ENCODE data around the gene PIP4P1.
"Not testable (repeated sequence)": the region's sequence is repeated elsewhere in the genome, so short reads cannot be mapped to it uniquely, and the experiment has no call there.

Gene PIP4P1

GRCh38 chr14:20477211-20477876 lies 16.1 kb upstream of the PIP4P1 start:
- DNase-seq (ENCODE audit: low spot score), result no peak

GRCh38 chr14:20476776-20477175 lies 15.5 kb upstream of the PIP4P1 start:
- FAIRE-seq (no peak), DNase-seq (ENCODE audit: low spot score) (no peak)

More at GRCh38 chr14:20477211-20477876, 16.1 kb upstream of the PIP4P1 start:
- no peak for FAIRE-seq

GRCh38 chr14:20472536-20473169 lies 11.4 kb upstream of the PIP4P1 start:
- DNase-seq (ENCODE audit: low spot score), result no peak
- no peak for FAIRE-seq

- no peak for FAIRE-seq
- DNase-seq (ENCODE audit: low spot score), result no peak
These were observed 9.3 kb upstream of the PIP4P1 start for GRCh38 chr14:20470603-20470901.

GRCh38 chr14:20469890-20470602 lies 8.8 kb upstream of the PIP4P1 start:
- DNase-seq (ENCODE audit: low spot score) (peak; percentile 75), FAIRE-seq (no peak)

- peak; percentile 74 for DNase-seq (ENCODE audit: low spot score)
- no peak for FAIRE-seq
These were observed 8.1 kb upstream of the PIP4P1 start, which contains the start of gene PNP for GRCh38 chr14:20469242-20469889. TSS of gene PNP (plus strand) at chr14:20469406. CDS start at chr14:20469525, 119 bp downstream.

GRCh38 chr14:20468764-20469241 lies 7.6 kb upstream of the PIP4P1 start:
- DNase-seq (ENCODE audit: low spot score) (no peak), FAIRE-seq (no peak)

- FAIRE-seq (no peak), DNase-seq (ENCODE audit: low spot score) (no peak)
These were observed 593 bp downstream of the PIP4P1 start for GRCh38 chr14:20460458-20461224.

GRCh38 chr14:20458031-20458789 lies 3.0 kb downstream of the PIP4P1 start:
- FAIRE-seq (no peak), DNase-seq (ENCODE audit: low spot score) (no peak)

- no peak for FAIRE-seq
These were observed 4.3 kb downstream of the PIP4P1 start for GRCh38 chr14:20456971-20457370.

GRCh38 chr14:20455355-20456300 lies 5.6 kb downstream of the PIP4P1 start:
- DNase-seq (ENCODE audit: low spot score), result peak; percentile 57
- FAIRE-seq, result no peak

More at GRCh38 chr14:20456971-20457370, 4.3 kb downstream of the PIP4P1 start:
- no peak for DNase-seq (ENCODE audit: low spot score)

- DNase-seq (ENCODE audit: low spot score) (peak; percentile 89), FAIRE-seq (peak; percentile 69)
These were observed 6.5 kb downstream of the PIP4P1 start, which contains the start of the genes APEX1 and OSGEP for GRCh38 chr14:20454516-20455354. TSS of gene APEX1 (plus strand) at chr14:20455226. CDS start at chr14:20455646, 420 bp downstream. TSS of gene OSGEP (minus strand) at chr14:20454812. CDS start at chr14:20454683, 129 bp downstream.

- FAIRE-seq; DNase-seq (ENCODE audit: low spot score): not testable (repeated sequence)
These were observed 8.4 kb downstream of the PIP4P1 start for GRCh38 chr14:20452831-20453230.

- FAIRE-seq (no peak), DNase-seq (ENCODE audit: low spot score) (no peak)
These were observed 14.3 kb downstream of the PIP4P1 start for GRCh38 chr14:20446889-20447288.

GRCh38 chr14:20443650-20444049 lies 17.6 kb downstream of the PIP4P1 start:
- not testable (repeated sequence) for DNase-seq (ENCODE audit: low spot score)

GRCh38 chr14:20441461-20441860 lies 19.8 kb downstream of the PIP4P1 start:
- no peak for DNase-seq (ENCODE audit: low spot score)
- FAIRE-seq, result no peak

More at GRCh38 chr14:20443650-20444049, 17.6 kb downstream of the PIP4P1 start:
- not testable (repeated sequence) for FAIRE-seq

- no peak for DNase-seq (ENCODE audit: low spot score)
- no peak for FAIRE-seq
These were observed 20.4 kb downstream of the PIP4P1 start for GRCh38 chr14:20440882-20441281.

GRCh38 chr14:20440465-20440864 lies 20.8 kb downstream of the PIP4P1 start:
- no peak for FAIRE-seq
- no peak for DNase-seq (ENCODE audit: low spot score)

Data from RCC 7860 (cell line).